ENCODE measurements around the gene TEX11.
"Not testable (repeated sequence)": the region's sequence is repeated elsewhere in the genome, so short reads cannot be mapped to it uniquely, and the experiment has no call there.

Gene TEX11

DNA sequence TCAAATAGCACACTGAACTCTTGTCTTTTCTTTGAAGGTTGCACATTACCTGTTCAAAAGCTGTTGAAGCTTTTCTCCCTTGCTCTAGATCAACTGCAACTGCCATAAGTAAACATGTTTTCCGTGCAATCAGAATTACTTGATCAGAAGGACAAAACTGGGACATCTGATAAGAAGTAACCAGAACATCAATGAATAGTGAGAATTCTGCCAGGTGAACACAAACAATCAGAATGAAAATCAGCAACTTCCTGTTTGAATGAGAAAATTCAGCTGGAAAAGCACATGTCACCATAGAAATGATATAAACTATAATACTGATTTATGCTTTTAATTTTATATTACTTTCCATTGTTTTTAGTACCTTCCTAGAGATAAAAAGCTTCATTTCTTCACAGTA is 303.2 kb downstream of the TEX11 start:
- Histone ChIP-seq H4K20me1 (ENCODE audit: insufficient read depth, low read length) (no peaks in the 10 kb centered on the region), H3K27me3 (ENCODE audit: insufficient read depth, low read length) (no peaks in the 10 kb centered on the region)

GRCh38 chrX:70592091-70592490 is 316.4 kb downstream of the TEX11 start:
- H3K4me2 ChIP-seq (ENCODE audit: low read length) = no peak overlapping the region
- no peaks in the 10 kb centered on the region for H3K79me2 ChIP-seq (ENCODE audit: insufficient read depth, low read length)
- H3K4me3 ChIP-seq (ENCODE audit: low read depth, low read length, poor library complexity, severe bottlenecking) = no peak overlapping the region
- no peak overlapping the region for H3K9ac ChIP-seq (ENCODE audit: low read length)
- no peak overlapping the region for H3K27ac ChIP-seq (ENCODE audit: low read depth, low read length, poor library complexity, severe bottlenecking)
- no peaks in the 10 kb centered on the region for H3K4me1 ChIP-seq (ENCODE audit: insufficient read depth, low read length, severe bottlenecking)
- H3K27me3 ChIP-seq (ENCODE audit: insufficient read depth, low read length) = no peaks in the 10 kb centered on the region
- TF ChIP-seq, protein P1, sequence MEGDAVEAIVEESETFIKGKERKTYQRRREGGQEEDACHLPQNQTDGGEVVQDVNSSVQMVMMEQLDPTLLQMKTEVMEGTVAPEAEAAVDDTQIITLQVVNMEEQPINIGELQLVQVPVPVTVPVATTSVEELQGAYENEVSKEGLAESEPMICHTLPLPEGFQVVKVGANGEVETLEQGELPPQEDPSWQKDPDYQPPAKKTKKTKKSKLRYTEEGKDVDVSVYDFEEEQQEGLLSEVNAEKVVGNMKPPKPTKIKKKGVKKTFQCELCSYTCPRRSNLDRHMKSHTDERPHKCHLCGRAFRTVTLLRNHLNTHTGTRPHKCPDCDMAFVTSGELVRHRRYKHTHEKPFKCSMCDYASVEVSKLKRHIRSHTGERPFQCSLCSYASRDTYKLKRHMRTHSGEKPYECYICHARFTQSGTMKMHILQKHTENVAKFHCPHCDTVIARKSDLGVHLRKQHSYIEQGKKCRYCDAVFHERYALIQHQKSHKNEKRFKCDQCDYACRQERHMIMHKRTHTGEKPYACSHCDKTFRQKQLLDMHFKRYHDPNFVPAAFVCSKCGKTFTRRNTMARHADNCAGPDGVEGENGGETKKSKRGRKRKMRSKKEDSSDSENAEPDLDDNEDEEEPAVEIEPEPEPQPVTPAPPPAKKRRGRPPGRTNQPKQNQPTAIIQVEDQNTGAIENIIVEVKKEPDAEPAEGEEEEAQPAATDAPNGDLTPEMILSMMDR (IDR thresholded peaks at IDR 0.05; ENCODE audit: low read length) = no peak
- TF ChIP-seq EZH2 (IDR thresholded peaks at IDR 0.05; ENCODE audit: borderline replicate concordance, low read length) = no peak
- no peaks in the 10 kb centered on the region for H4K20me1 ChIP-seq (ENCODE audit: insufficient read depth, low read length)
- no peaks in the 10 kb centered on the region for H3F3A ChIP-seq (ENCODE audit: insufficient read depth, low read length)
- no peaks in the 10 kb centered on the region for H3K36me3 ChIP-seq (ENCODE audit: insufficient read depth, low read length)
- H2AFZ ChIP-seq (ENCODE audit: low read length) = no peak overlapping the region
- no peaks in the 10 kb centered on the region for H3K9me3 ChIP-seq (ENCODE audit: low read length)
- no peaks in the 10 kb centered on the region for H3K9me2 ChIP-seq (ENCODE audit: low read depth, low read length)

More for the DNA sequence above, 303.2 kb downstream of the TEX11 start:
- H2AFZ ChIP-seq (ENCODE audit: low read length) = no peak overlapping the region
- no peaks in the 10 kb centered on the region for H3K79me2 ChIP-seq (ENCODE audit: insufficient read depth, low read length)
- no peaks in the 10 kb centered on the region for H3K9me3 ChIP-seq (ENCODE audit: low read length)
- no peak overlapping the region for H3K4me2 ChIP-seq (ENCODE audit: low read length)
- no peaks in the 10 kb centered on the region for H3K4me1 ChIP-seq (ENCODE audit: insufficient read depth, low read length, severe bottlenecking)
- H3K27ac ChIP-seq (ENCODE audit: low read depth, low read length, poor library complexity, severe bottlenecking) = no peak overlapping the region
- H3K9ac ChIP-seq (ENCODE audit: low read length) = no peak overlapping the region
- TF ChIP-seq EZH2 (IDR thresholded peaks at IDR 0.05; ENCODE audit: borderline replicate concordance, low read length) = no peak
- TF ChIP-seq, protein P1 (IDR thresholded peaks at IDR 0.05; ENCODE audit: low read length) = no peak
- H3K9me2 ChIP-seq (ENCODE audit: low read depth, low read length) = no peaks in the 10 kb centered on the region
- no peaks in the 10 kb centered on the region for H3F3A ChIP-seq (ENCODE audit: insufficient read depth, low read length)
- no peak overlapping the region for H3K4me3 ChIP-seq (ENCODE audit: low read depth, low read length, poor library complexity, severe bottlenecking)
- H3K36me3 ChIP-seq (ENCODE audit: insufficient read depth, low read length) = no peaks in the 10 kb centered on the region

DNA sequence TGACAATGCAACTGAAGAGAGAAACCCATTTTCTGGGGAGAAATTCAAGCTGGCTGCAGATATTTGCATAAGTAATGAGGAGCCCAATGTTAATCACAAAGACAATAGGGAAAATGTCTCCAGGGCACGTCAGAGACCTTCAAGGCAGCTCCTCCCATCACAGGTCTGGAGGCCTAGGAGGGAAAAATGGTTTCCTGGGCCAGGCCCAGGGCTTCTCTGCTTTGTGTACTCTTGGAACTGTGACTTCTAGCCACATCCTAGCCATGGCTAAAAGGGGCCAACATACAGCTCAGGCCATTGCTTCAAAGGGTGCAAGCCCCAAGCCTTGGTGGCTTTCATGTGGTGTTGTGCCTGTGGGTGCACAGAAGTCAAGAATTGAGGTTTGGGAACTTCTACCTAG is 321.4 kb downstream of the TEX11 start:
- not testable (repeated sequence) for H3K4me2 ChIP-seq (ENCODE audit: low read length); H3K9me2 ChIP-seq (ENCODE audit: low read depth, low read length); H3K9ac ChIP-seq (ENCODE audit: low read length); H3K27ac ChIP-seq (ENCODE audit: low read depth, low read length, poor library complexity, severe bottlenecking); H2AFZ ChIP-seq (ENCODE audit: low read length); H3K4me1 ChIP-seq (ENCODE audit: insufficient read depth, low read length, severe bottlenecking); H3F3A ChIP-seq (ENCODE audit: insufficient read depth, low read length); H3K4me3 ChIP-seq (ENCODE audit: low read depth, low read length, poor library complexity, severe bottlenecking); H3K9me3 ChIP-seq (ENCODE audit: low read length); H4K20me1 ChIP-seq (ENCODE audit: insufficient read depth, low read length); H3K79me2 ChIP-seq (ENCODE audit: insufficient read depth, low read length); H3K27me3 ChIP-seq (ENCODE audit: insufficient read depth, low read length); H3K36me3 ChIP-seq (ENCODE audit: insufficient read depth, low read length)

GRCh38 chrX:70577442-70577841 is 331.1 kb downstream of the TEX11 start:
- Histone ChIP-seq H3K9me3 (ENCODE audit: low read length) (no peaks in the 10 kb centered on the region), H3K27me3 (ENCODE audit: insufficient read depth, low read length) (no peaks in the 10 kb centered on the region), H3K79me2 (ENCODE audit: insufficient read depth, low read length) (no peaks in the 10 kb centered on the region), H3K4me1 (ENCODE audit: insufficient read depth, low read length, severe bottlenecking) (no peaks in the 10 kb centered on the region), H3K9me2 (ENCODE audit: low read depth, low read length) (no peaks in the 10 kb centered on the region), H3K36me3 (ENCODE audit: insufficient read depth, low read length) (no peaks in the 10 kb centered on the region), H2AFZ (ENCODE audit: low read length) (no peak overlapping the region), H3K27ac (ENCODE audit: low read depth, low read length, poor library complexity, severe bottlenecking) (no peak overlapping the region), H3K9ac (ENCODE audit: low read length) (no peak overlapping the region), H4K20me1 (ENCODE audit: insufficient read depth, low read length) (no peaks in the 10 kb centered on the region), H3K4me3 (ENCODE audit: low read depth, low read length, poor library complexity, severe bottlenecking) (no peak overlapping the region), H3K4me2 (ENCODE audit: low read length) (no peak overlapping the region), H3F3A (ENCODE audit: insufficient read depth, low read length) (no peaks in the 10 kb centered on the region)
- TF ChIP-seq, protein P1 (IDR thresholded peaks at IDR 0.05; ENCODE audit: low read length) = no peak
- no peak for TF ChIP-seq EZH2 (IDR thresholded peaks at IDR 0.05; ENCODE audit: borderline replicate concordance, low read length)

DNA sequence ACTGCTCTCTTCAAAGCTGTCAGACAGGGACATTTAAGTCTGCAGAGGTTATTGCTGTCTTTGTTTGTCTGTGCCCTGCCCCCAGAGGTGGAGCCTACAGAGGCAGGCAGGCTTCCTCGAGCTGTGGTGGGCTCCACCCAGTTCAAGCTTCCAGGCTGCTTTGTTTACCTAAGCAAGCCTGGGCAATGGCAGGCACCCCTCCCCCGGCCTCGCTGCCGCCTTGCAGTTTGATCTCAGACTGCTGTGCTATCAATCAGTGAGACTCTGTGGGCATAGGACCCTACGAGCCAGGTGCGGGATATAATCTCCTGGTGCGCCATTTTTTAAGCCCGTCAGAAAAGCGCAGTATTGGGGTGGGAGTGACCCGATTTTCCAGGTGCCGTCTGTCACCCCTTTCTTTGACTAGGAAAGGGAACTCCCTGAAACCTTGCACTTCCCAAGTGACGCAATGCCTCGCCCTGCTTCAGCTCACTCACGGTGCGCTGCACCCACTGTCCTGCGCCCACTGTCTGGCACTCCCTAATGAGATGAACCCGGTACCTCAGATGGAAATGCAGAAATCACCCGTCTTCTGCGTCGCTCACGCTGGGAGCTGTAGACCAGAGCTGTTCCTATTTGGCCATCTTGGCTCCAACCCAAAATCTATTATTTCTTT is 338.5 kb downstream of the TEX11 start:
- not testable (repeated sequence) for H3K27me3 ChIP-seq (ENCODE audit: insufficient read depth, low read length); H3F3A ChIP-seq (ENCODE audit: insufficient read depth, low read length); H3K9me3 ChIP-seq (ENCODE audit: low read length); H3K9ac ChIP-seq (ENCODE audit: low read length); H3K4me2 ChIP-seq (ENCODE audit: low read length); H4K20me1 ChIP-seq (ENCODE audit: insufficient read depth, low read length); H3K27ac ChIP-seq (ENCODE audit: low read depth, low read length, poor library complexity, severe bottlenecking); H3K36me3 ChIP-seq (ENCODE audit: insufficient read depth, low read length); H3K4me3 ChIP-seq (ENCODE audit: low read depth, low read length, poor library complexity, severe bottlenecking); H3K4me1 ChIP-seq (ENCODE audit: insufficient read depth, low read length, severe bottlenecking); H2AFZ ChIP-seq (ENCODE audit: low read length); H3K9me2 ChIP-seq (ENCODE audit: low read depth, low read length); H3K79me2 ChIP-seq (ENCODE audit: insufficient read depth, low read length)
